IMR-90 (cell line): Measurements from ENCODE around the gene RPS19. TPM values are rescaled to one million over a fixed set of nuclear protein-coding genes. Genes with fewer than 3 reads are reported as not detected.

Experiments used
- ATAC-seq: fragments of 200-7000 bp; cut with Tn5 transposase; 2 replicates; pipeline ENCODE4 v1.9.1; 2020; ENCODE audit warnings: low read depth, mild to moderate bottlenecking, moderate library complexity
- BruUV-seq: library from RNA; stranded (reverse); fragments of 400-500 nt; replicated peaks from 2 replicates; lab custom pipeline; 2021; lab: Mats Ljungman, UMichigan
- CTCF ChIA-PET: fragments of 300-600 bp; formaldehyde crosslinking; extraction: SDS; loops from one replicate; lab custom pipeline; 2021; ENCODE audit warnings: antibody characterized with exemption; lab: Yijun Ruan, JAX
- POLR2A ChIA-PET: fragments of 300-600 bp; sonication (Branson Sonifier 250); formaldehyde crosslinking; loops from one replicate; lab custom pipeline; 2022; ENCODE audit warnings: antibody characterized with exemption; ENCODE audit not compliant: unreplicated experiment; lab: Charles Lee
- DNase-seq: peaks from one replicate; pipeline ENCODE4 v3.0.0; 2013
- H2AFZ ChIP-seq: replicated peaks from 2 replicates; pipeline ENCODE3; 2013; ENCODE audit warnings: low read length, mild to moderate bottlenecking; ENCODE audit not compliant: poor library complexity
- H2AK5ac ChIP-seq: 2 replicates; pipeline ENCODE4 v1.6.1; 2013; ENCODE audit warnings: low read depth, low read length, inconsistent platforms
- H2AK9ac ChIP-seq: replicated peaks from 2 replicates; pipeline ENCODE3; 2013; ENCODE audit warnings: mild to moderate bottlenecking, low read depth, low read length, moderate library complexity; ENCODE audit not compliant: poor library complexity
- H2BK120ac ChIP-seq: 2 replicates; pipeline ENCODE4 v1.6.1; 2013; ENCODE audit warnings: low read depth, low read length, inconsistent platforms
- H2BK15ac ChIP-seq: 3 replicates; pipeline ENCODE4 v1.6.1; 2013; ENCODE audit warnings: low read depth, low read length, inconsistent platforms
- H2BK20ac ChIP-seq: 2 replicates; pipeline ENCODE4 v1.6.1; 2013; ENCODE audit warnings: low read depth, mild to moderate bottlenecking, inconsistent platforms, low read length, moderate library complexity
- H2BK5ac ChIP-seq: 2 replicates; pipeline ENCODE4 v1.6.1; 2013; ENCODE audit warnings: mild to moderate bottlenecking, low read depth, low read length, inconsistent platforms; ENCODE audit not compliant: poor library complexity, severe bottlenecking
- H3K14ac ChIP-seq: replicated peaks from 2 replicates; pipeline ENCODE4 v1.6.1; 2013; ENCODE audit warnings: low read depth, low read length, inconsistent platforms
- H3K18ac ChIP-seq: 2 replicates; pipeline ENCODE4 v1.6.1; 2013; ENCODE audit warnings: low read depth, low read length, control low read depth
- H3K23ac ChIP-seq: 2 replicates; pipeline ENCODE4 v1.6.1; 2013; ENCODE audit warnings: low read depth, low read length, inconsistent platforms
- H3K27ac ChIP-seq: 2 replicates; pipeline ENCODE4 v1.5.1; 2013; ENCODE audit warnings: mild to moderate bottlenecking, control low read depth, low read length; ENCODE audit not compliant: insufficient read depth
- H3K27me3 ChIP-seq: 2 replicates; pipeline ENCODE4 v1.6.1; 2013; ENCODE audit warnings: low read length; ENCODE audit not compliant: control insufficient read depth, insufficient read depth
- H3K36me3 ChIP-seq: 2 replicates; pipeline ENCODE4 v1.6.1; 2013; ENCODE audit warnings: low read length, mixed read lengths; ENCODE audit not compliant: control insufficient read depth, insufficient read depth
- H3K4ac ChIP-seq: 2 replicates; pipeline ENCODE4 v1.6.1; 2013; ENCODE audit warnings: low read depth, low read length, inconsistent platforms
- H3K4me1 ChIP-seq: 2 replicates; pipeline ENCODE4 v1.6.1; 2013; ENCODE audit warnings: low read length, mixed read lengths; ENCODE audit not compliant: control insufficient read depth, insufficient read depth
- H3K4me2 ChIP-seq: 2 replicates; pipeline ENCODE4 v1.6.1; 2013; ENCODE audit warnings: low read depth, mild to moderate bottlenecking, control low read depth, low read length, moderate library complexity
- H3K4me3 ChIP-seq: 2 replicates; pipeline ENCODE4 v1.5.1; 2013; ENCODE audit warnings: low read depth, mild to moderate bottlenecking, control low read depth, low read length, moderate library complexity; ENCODE audit not compliant: insufficient read depth
- H3K56ac ChIP-seq: 2 replicates; pipeline ENCODE4 v1.6.1; 2013; ENCODE audit warnings: low read length, inconsistent platforms; ENCODE audit not compliant: insufficient read depth; ENCODE audit errors: extremely low read depth
- H3K79me1 ChIP-seq, 2 experiments: 2 replicates each; pipeline ENCODE4 v1.6.1; 2013; ENCODE audit warnings: low read length in 2 of 2, inconsistent platforms in 1 of 2, low read depth in 1 of 2
- H3K9ac ChIP-seq: 2 replicates; pipeline ENCODE4 v1.6.1; 2013; ENCODE audit warnings: low read depth, low read length, control low read depth
- H3K9me1 ChIP-seq: 2 replicates; pipeline ENCODE4 v1.6.1; 2013; ENCODE audit warnings: low read length, inconsistent platforms; ENCODE audit not compliant: insufficient read depth
- H3K9me3 ChIP-seq: 2 replicates; pipeline ENCODE4 v1.6.1; 2013; ENCODE audit warnings: low read length; ENCODE audit not compliant: control insufficient read depth, insufficient read depth
- H4K20me1 ChIP-seq: 2 replicates; pipeline ENCODE4 v1.6.1; 2013; ENCODE audit warnings: low read length, inconsistent platforms; ENCODE audit not compliant: insufficient read depth
- H4K5ac ChIP-seq: 2 replicates; pipeline ENCODE4 v1.6.1; 2013; ENCODE audit warnings: mild to moderate bottlenecking, low read depth, low read length, control low read depth
- H4K8ac ChIP-seq, 2 experiments: 2 replicates each; pipeline ENCODE4 v1.6.1; 2013; ENCODE audit warnings: low read depth in 2 of 2, low read length in 2 of 2, control low read depth in 1 of 2, inconsistent platforms in 1 of 2
- H4K91ac ChIP-seq: 2 replicates; pipeline ENCODE4 v1.6.1; 2013; ENCODE audit warnings: low read depth, low read length, inconsistent platforms; ENCODE audit not compliant: insufficient read depth
- BHLHE40 ChIP-seq: fragments of 150-350 bp; IDR thresholded peaks from 2 replicates; pipeline ENCODE4 v1.6.1; 2016; ENCODE audit warnings: mild to moderate bottlenecking, low read depth, low read length
- MAFK ChIP-seq: IDR thresholded peaks from 2 replicates; pipeline ENCODE4 v1.6.1; 2012; ENCODE audit warnings: low read depth, low read length, improper control_type of control experiment
- MAZ ChIP-seq: IDR thresholded peaks from 2 replicates; pipeline ENCODE4 v1.6.1; 2012; ENCODE audit warnings: low read depth, mild to moderate bottlenecking, low read length, improper control_type of control experiment, moderate library complexity, borderline replicate concordance
- RCOR1 ChIP-seq: IDR thresholded peaks from 2 replicates; pipeline ENCODE4 v1.6.1; 2012; ENCODE audit warnings: mild to moderate bottlenecking, low read length, improper control_type of control experiment; ENCODE audit not compliant: insufficient replicate concordance
- WGBS, 2 experiments: methylation state at CpG; one replicate each; pipeline versions ENCODE4 v1.1.5 to v1.1.7; 2013; ENCODE audit warnings: missing lambda C conversion rate in 2 of 2; ENCODE audit not compliant: insufficient read length in 1 of 2; ENCODE audit errors: extremely low coverage in 2 of 2; 5-methylcytosine and 5-hydroxymethylcytosine counted together
- dilution Hi-C: fragments of 300-500 bp; cut with HindIII; formaldehyde crosslinking; loops from one replicate; pipeline ENCODE4 v1.14.3; 2018; ENCODE audit warnings: low sequenced_read_pairs; ENCODE audit not compliant: unreplicated experiment
- in situ Hi-C: fragments of 300-500 bp; cut with MboI; formaldehyde crosslinking; loops from 3 replicates; pipeline ENCODE4 v1.14.3; 2019; ENCODE audit warnings: low sequenced_read_pairs, inconsistent platforms, mixed read lengths
- intact Hi-C: fragments of 100-400 bp; cut with micrococcal nuclease; formaldehyde crosslinking; loops from 2 replicates; pipeline ENCODE4 v1.10.0; 2022
- polyA plus RNA-seq, 3 experiments: library from polyadenylated mRNA; depleted of rRNA; stranded (reverse); fragments of >200 nt; gene quantifications; 2 replicates each; pipeline ENCODE4 v1.2.3, GENCODE V29; 2012; ENCODE audit warnings: low replicate concordance in 1 of 3
- total RNA-seq: library from RNA; depleted of rRNA; stranded (reverse); fragments of >200 nt; gene quantifications from 2 replicates; pipeline ENCODE4 v1.2.3, GENCODE V29; 2012

The RPS19 gene
- total and polyA plus RNA-seq, 2 of the 4 experiments (the other 2 are of a cell fraction), result 230 to 3,988 TPM

GRCh38 chr19:41896581-41896942 is 36.5 kb downstream of the RPS19 start:
- Histone ChIP-seq H3K9me3 (no peaks in the 10 kb centered on the region), H3K9me1 (no peaks in the 10 kb centered on the region), H2AK9ac (no peak overlapping the region), H3K79me1 (peaks cover 5 to 7% of the 10 kb centered on the region in 2 experiments), H2AFZ (no peak overlapping the region), H2BK5ac (no peak overlapping the region), H2AK5ac (no peak overlapping the region), H3K14ac (no peak overlapping the region), H3K18ac (no peak overlapping the region), H3K4me3 (no peak overlapping the region), H4K5ac (no peak overlapping the region), H2BK20ac (no peak overlapping the region), H4K8ac (no peak overlapping the region), H3K27ac (no peak overlapping the region), H3K4me2 (no peak overlapping the region), H4K20me1 (peaks cover 5% of the 10 kb centered on the region), H3K9ac (no peak overlapping the region), H2BK120ac (no peak overlapping the region), H4K91ac (no peak overlapping the region), H3K4me1 (no peaks in the 10 kb centered on the region), H3K27me3 (no peaks in the 10 kb centered on the region), H2BK15ac (no peak overlapping the region), H3K23ac (no peak overlapping the region), H3K36me3 (peaks cover 57% of the 10 kb centered on the region), H3K4ac (no peak overlapping the region), H3K56ac (no peak overlapping the region)
- BruUV-seq, result no TSS peak
- ChIA-PET POLR2A (no interaction called here), CTCF (no interaction called here)
- intact Hi-C loops (no loop called here), in situ Hi-C loops (no loop called here), dilution Hi-C loops (no loop called here)
- TF ChIP-seq MAZ (no peak), MAFK (no peak), RCOR1 (no peak), BHLHE40 (no peak)
- DNase-seq (no peak), ATAC-seq (no peak)
- no CpG with 5 or more reads among the region's 1 CpG for WGBS, 2 experiments
